K562 (cell line): ENCODE measurements around the gene DHX36. TPM values are rescaled to one million over a fixed set of nuclear protein-coding genes. Genes with fewer than 3 reads are reported as not detected.

Experiments
- AFF1 ChIP-seq, 2 experiments: fragments of 450-650 bp; IDR thresholded peaks; 2 replicates each; pipeline ENCODE4 v1.6.1; 2018; ENCODE audit warnings: mild to moderate bottlenecking in 2 of 2, low read depth in 1 of 2; ENCODE audit not compliant: partially characterized antibody in 2 of 2
- CAMTA2 ChIP-seq: fragments of 250-450 bp; sonication (Bioruptor Pico); conservative IDR thresholded peaks from 2 replicates; pipeline ENCODE4 v1.5.1; 2022
- CREM ChIP-seq: IDR thresholded peaks from 2 replicates; pipeline ENCODE4 v1.6.1; 2014; ENCODE audit warnings: antibody characterized with exemption, low read depth
- ETV1 ChIP-seq: fragments of 450-650 bp; conservative IDR thresholded peaks from 2 replicates; pipeline ENCODE4 v1.6.1; 2016; ENCODE audit warnings: missing genetic modification characterization, control low read depth, low read depth, missing compliant biosample characterization
- FOXJ2 ChIP-seq: fragments of 200-800 bp; sonication (Bioruptor generic); IDR thresholded peaks from 2 replicates; pipeline ENCODE4 v1.6.1; 2016; ENCODE audit warnings: missing genetic modification characterization, missing compliant biosample characterization
- HDAC1 ChIP-seq, 2 experiments: fragments of 450-650 bp; IDR thresholded peaks; 2 replicates each; pipeline ENCODE4 v1.6.1; 2016 to 2017; ENCODE audit warnings: inconsistent platforms in 1 of 2, mild to moderate bottlenecking in 1 of 2, moderate library complexity in 1 of 2
- HDAC2 ChIP-seq: fragments of 450-650 bp; IDR thresholded peaks from 2 replicates; pipeline ENCODE4 v1.6.1; 2016; ENCODE audit warnings: mild to moderate bottlenecking
- MCM3 ChIP-seq: fragments of 450-650 bp; IDR thresholded peaks from 2 replicates; pipeline ENCODE4 v1.6.1; 2016
- MXI1 ChIP-seq: IDR thresholded peaks from 2 replicates; pipeline ENCODE4 v1.6.1; 2011; ENCODE audit warnings: low read depth, mild to moderate bottlenecking, improper control_type of control experiment, low read length
- OTX1 ChIP-seq: fragments of 450-650 bp; formaldehyde crosslinking; IDR thresholded peaks from 2 replicates; pipeline ENCODE4 v1.4.0; 2022; ENCODE audit warnings: mild to moderate bottlenecking
- PCBP1 ChIP-seq: fragments of 200-400 bp; formaldehyde crosslinking; IDR thresholded peaks from 2 replicates; pipeline ENCODE4 v1.6.1; 2018; ENCODE audit warnings: mild to moderate bottlenecking, low read depth, low read length; ENCODE audit not compliant: poor library complexity, severe bottlenecking
- PHB ChIP-seq: fragments of 250-450 bp; sonication (Bioruptor Pico); IDR thresholded peaks from 2 replicates; pipeline ENCODE4 v1.5.0; 2021
- SMAD1 ChIP-seq: fragments of 150-350 bp; IDR thresholded peaks from 2 replicates; pipeline ENCODE4 v1.6.1; 2014; ENCODE audit warnings: low read length, low read depth; ENCODE audit not compliant: partially characterized antibody
- SNIP1 ChIP-seq: fragments of 450-650 bp; IDR thresholded peaks from 2 replicates; pipeline ENCODE4 v1.7.1; 2017; ENCODE audit warnings: low read depth, mild to moderate bottlenecking
- TAF1 ChIP-seq: IDR thresholded peaks from 2 replicates; pipeline ENCODE4 v1.6.1; 2011; ENCODE audit warnings: mild to moderate bottlenecking, low read length, moderate library complexity; ENCODE audit not compliant: insufficient read depth, control insufficient read depth, severe bottlenecking; ENCODE audit errors: extremely low read depth
- ZBTB26 ChIP-seq: fragments of 450-650 bp; formaldehyde crosslinking; IDR thresholded peaks from 2 replicates; pipeline ENCODE4 v1.4.0; 2022; ENCODE audit warnings: missing genetic modification characterization
- ZBTB49 ChIP-seq: sonication (generic); formaldehyde crosslinking; IDR thresholded peaks from 2 replicates; pipeline ENCODE4 v1.8.0; 2022; ENCODE audit warnings: missing genetic modification reagents, mild to moderate bottlenecking, borderline replicate concordance
- ZBTB7A ChIP-seq: IDR thresholded peaks from 2 replicates; pipeline ENCODE4 v1.6.1; 2011; ENCODE audit warnings: low read depth, mild to moderate bottlenecking, low read length, moderate library complexity, borderline replicate concordance; ENCODE audit not compliant: control insufficient read depth
- ZSCAN32 ChIP-seq: fragments of 450-650 bp; formaldehyde crosslinking; IDR thresholded peaks from 2 replicates; pipeline ENCODE4 v1.4.0; 2020; ENCODE audit warnings: mild to moderate bottlenecking, moderate library complexity
- ZZZ3 ChIP-seq: fragments of 450-650 bp; IDR thresholded peaks from 2 replicates; pipeline ENCODE4 v1.6.1; 2016; ENCODE audit warnings: antibody characterized with exemption, mild to moderate bottlenecking, moderate library complexity
- polyA plus RNA-seq, 8 experiments: library from polyadenylated mRNA; depleted of rRNA in 4 of 8; stranded (reverse) in 5 of 8; unstranded in 3 of 8; fragments of >200 nt; fragmentation: Nextera tagmentation in 2 of 8; fragmentation: Illumina TruSeq in 1 of 8; extraction: Ambion mirVana in 2 of 8; extraction: Trizol in 1 of 8; gene quantifications; 2 replicates each; pipeline versions ENCODE4 v1.2.1 to v1.2.3, GENCODE V29; 2011 to 2014; ENCODE audit warnings: inconsistent platforms in 1 of 8, missing spikeins in 1 of 8
- total RNA-seq, 7 experiments: library from RNA; depleted of rRNA in 6 of 7; stranded (reverse); fragments of >200 nt in 6 of 7; fragmentation: Illumina TruSeq in 2 of 7; extraction: Trizol in 2 of 7; gene quantifications; 2 replicates each; pipeline versions ENCODE4 v1.2.1 to v1.2.3, GENCODE V29; 2011 to 2021; ENCODE audit warnings: low replicate concordance in 1 of 7

DHX36 gene
- total and polyA plus RNA-seq, 9 of the 15 experiments (the other 6 are each of a cell fraction or from before 2014, with no cell fraction given), result 44.3 to 98.7 (median 57.0) TPM

- TF ChIP-seq OTX1 (no peak), FOXJ2 (tag) (no peak), PHB (no peak), AFF1 (IDR thresholded peaks at IDR 0.05; ENCODE audit: low read depth in 1 of 2, partially characterized antibody in 2 of 2) (no peak), SMAD1 (peak; percentile 58), ZBTB26 (CRISPR knock-in tag) (no peak), ZBTB7A (peak; percentile 99), HDAC2 (0 out of 2 replicates have a peak, but pooled peaks have one; percentile 51), ZBTB49 (CRISPR knock-in tag) (no peak), SNIP1 (no peak), TAF1 (peak; percentile 97), ETV1 (tag) (peak; percentile 79), ZSCAN32 (CRISPR knock-in tag) (no peak), PCBP1 (no peak), CAMTA2 (CRISPR knock-in tag) (no peak), MCM3 (no peak), ZZZ3 (no peak), CREM (peak; percentile 99), MXI1 (0 out of 2 replicates have a peak, but pooled peaks have one; percentile 43), HDAC1 (IDR thresholded peaks at IDR 0.05) (peak in 1 of 2 experiments; percentile 65; a peak in 2 of 4 replicates)
Observed at GRCh38 chr3:154323891-154324738, at the start of gene DHX36 (continued).
